Sigmoid colon (tissue), 4 donors: ENCODE measurements around the gene RDH12.

Source experiments
- EP300 ChIP-seq, 4 donors: sonication (generic); formaldehyde crosslinking; IDR thresholded peaks; one replicate each; pipeline ENCODE4 v1.6.1; 2017; ENCODE audit warnings: antibody characterized with exemption in 4 of 4
- POLR2A ChIP-seq, 2 donors: fragments of 450-650 bp; IDR thresholded peaks; one replicate each; pipeline ENCODE4 v1.6.1; 2016; ENCODE audit warnings: antibody characterized with exemption in 2 of 2, mild to moderate bottlenecking in 2 of 2, moderate library complexity in 2 of 2
- TF ChIP-seq, protein P1 (sequence below), 4 experiments: fragments of 450-650 bp in 3 of 4; fragments of 200-600 bp in 1 of 4; IDR thresholded peaks; one replicate each; pipeline ENCODE4 v1.5.1; 2016 to 2019; ENCODE audit warnings: antibody characterized with exemption in 4 of 4, mild to moderate bottlenecking in 3 of 4, moderate library complexity in 2 of 4

DNA sequence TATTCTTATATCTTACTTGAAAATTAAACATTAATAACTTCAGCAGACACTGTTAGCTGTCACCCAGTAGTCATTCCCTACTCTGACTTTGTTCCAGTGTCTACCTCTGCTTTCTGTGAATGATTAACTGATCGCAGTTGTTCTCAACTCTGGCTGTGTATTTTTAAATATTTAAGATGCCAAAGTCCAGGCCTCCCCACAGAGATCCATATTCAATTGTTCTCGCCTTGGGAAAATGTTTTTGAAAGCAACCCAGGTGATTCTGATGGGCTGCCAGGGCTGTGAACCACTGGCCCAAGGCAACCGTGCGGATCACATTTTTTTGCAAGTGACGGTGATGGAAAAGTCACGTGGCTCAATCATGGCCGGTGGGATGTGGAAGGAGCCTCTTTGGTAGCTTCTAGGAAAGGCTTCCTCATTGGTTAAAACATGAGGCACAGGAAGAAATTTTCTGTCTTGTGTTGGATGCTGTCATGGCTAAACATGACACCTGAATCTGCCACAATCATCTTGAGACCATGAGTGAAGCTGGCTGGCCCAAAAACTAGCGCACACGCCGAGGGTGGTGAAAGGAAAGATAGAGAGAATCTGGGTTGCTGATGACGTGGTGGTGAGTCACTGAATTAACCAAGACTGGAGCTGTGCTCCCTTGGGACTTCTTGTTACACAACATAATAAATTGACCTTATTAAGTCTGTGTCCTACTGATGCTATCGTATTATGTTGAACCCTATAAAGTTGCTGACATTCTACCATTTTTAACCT is 37.2 kb downstream of the RDH12 start:
- TF ChIP-seq, protein P1, sequence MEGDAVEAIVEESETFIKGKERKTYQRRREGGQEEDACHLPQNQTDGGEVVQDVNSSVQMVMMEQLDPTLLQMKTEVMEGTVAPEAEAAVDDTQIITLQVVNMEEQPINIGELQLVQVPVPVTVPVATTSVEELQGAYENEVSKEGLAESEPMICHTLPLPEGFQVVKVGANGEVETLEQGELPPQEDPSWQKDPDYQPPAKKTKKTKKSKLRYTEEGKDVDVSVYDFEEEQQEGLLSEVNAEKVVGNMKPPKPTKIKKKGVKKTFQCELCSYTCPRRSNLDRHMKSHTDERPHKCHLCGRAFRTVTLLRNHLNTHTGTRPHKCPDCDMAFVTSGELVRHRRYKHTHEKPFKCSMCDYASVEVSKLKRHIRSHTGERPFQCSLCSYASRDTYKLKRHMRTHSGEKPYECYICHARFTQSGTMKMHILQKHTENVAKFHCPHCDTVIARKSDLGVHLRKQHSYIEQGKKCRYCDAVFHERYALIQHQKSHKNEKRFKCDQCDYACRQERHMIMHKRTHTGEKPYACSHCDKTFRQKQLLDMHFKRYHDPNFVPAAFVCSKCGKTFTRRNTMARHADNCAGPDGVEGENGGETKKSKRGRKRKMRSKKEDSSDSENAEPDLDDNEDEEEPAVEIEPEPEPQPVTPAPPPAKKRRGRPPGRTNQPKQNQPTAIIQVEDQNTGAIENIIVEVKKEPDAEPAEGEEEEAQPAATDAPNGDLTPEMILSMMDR (IDR thresholded peaks at IDR 0.05) = no peak
- TF ChIP-seq POLR2A (IDR thresholded peaks at IDR 0.05) (no peak), EP300 (IDR thresholded peaks at IDR 0.05) (no peak)
